Measurements from ENCODE around the gene DPY19L1.

GRCh38 chr7:34946486-34946885 is 90.8 kb downstream of the DPY19L1 start:
- TF ChIP-seq CTCF (IDR thresholded peaks at IDR 0.05) = no peak
- no peak for TF ChIP-seq POLR2A (IDR thresholded peaks at IDR 0.05)

Data from adrenal gland (tissue), 5 donors.